Gastroesophageal sphincter (tissue), 3 donors: Measurements from ENCODE around the gene ZSWIM5.

ENCODE experiments used
- CTCF ChIP-seq, 4 experiments: fragments of 200-600 bp in 2 of 4; fragments of 450-650 bp in 2 of 4; sonication (generic) in 1 of 4; IDR thresholded peaks; one replicate each; pipeline ENCODE4 v1.5.1; 2017 to 2019; ENCODE audit warnings: antibody characterized with exemption in 4 of 4, mild to moderate bottlenecking in 2 of 4, moderate library complexity in 2 of 4
- POLR2A ChIP-seq, 2 donors: fragments of 450-650 bp; IDR thresholded peaks; one replicate each; pipeline ENCODE4 v1.6.1; 2017; ENCODE audit warnings: antibody characterized with exemption in 2 of 2, mild to moderate bottlenecking in 2 of 2, moderate library complexity in 1 of 2
- POLR2AphosphoS5 ChIP-seq: sonication (generic); formaldehyde crosslinking; IDR thresholded peaks from one replicate; pipeline ENCODE4 v1.6.1; 2017; ENCODE audit warnings: antibody characterized with exemption

GRCh38 chr1:44995467-44996238 lies 210.8 kb downstream of the ZSWIM5 start:
- TF ChIP-seq POLR2A (IDR thresholded peaks at IDR 0.05) (no peak), CTCF (IDR thresholded peaks at IDR 0.05) (no peak), POLR2AphosphoS5 (no peak)
